Hematopoietic multipotent progenitor cell treated with erythropoietin and hydrocortisone succinate and interleukin-3 and kit ligand, for 8 days (in vitro differentiated cells): ENCODE measurements around the gene IFNAR2.
"Not testable (repeated sequence)": the region's sequence is repeated elsewhere in the genome, so short reads cannot be mapped to it uniquely, and the experiment has no call there.

Source experiments
- DNase-seq: peaks from one replicate; pipeline ENCODE4 v3.0.0-alpha.2; 2015

The IFNAR2 gene

DNA sequence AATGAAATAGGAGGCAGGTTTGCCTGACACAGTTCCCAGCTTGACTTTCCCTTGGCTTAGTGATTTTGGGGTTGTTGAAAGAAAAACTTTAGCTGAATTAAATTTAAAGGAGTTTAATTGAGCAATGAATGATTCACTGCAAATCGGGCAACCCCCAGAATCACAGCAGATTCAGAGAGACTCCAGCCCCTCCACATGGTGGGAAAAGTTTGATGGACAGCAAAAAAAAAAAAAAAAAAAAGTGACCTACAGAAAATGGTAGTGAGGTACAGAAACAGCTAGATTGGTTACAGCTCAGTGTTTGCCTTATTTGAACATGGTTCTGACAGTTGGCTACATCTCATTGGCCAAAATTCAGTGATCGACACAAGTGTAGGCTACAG, 12.6 kb upstream of the IFNAR2 start:
- DNase-seq, result no peak

DNA sequence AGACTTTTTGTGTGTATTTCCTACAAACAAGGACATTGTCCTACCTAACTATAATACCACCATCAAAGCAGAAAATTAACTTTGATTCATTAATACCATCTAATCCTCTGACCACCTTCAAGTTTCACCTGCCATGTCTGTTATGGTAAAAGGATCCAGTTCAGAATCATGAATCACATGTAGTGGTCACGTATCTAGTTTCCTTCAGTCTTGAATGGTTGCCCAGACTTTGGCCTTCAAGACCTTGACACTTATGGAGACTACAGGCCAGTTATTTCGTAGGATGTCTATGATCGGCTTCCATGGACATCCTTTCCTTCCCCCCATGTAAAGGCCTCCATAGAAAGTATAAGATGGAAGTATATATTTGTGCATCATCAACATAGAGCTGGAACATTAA, 10.4 kb upstream of the IFNAR2 start:
- DNase-seq, result no peak

DNA sequence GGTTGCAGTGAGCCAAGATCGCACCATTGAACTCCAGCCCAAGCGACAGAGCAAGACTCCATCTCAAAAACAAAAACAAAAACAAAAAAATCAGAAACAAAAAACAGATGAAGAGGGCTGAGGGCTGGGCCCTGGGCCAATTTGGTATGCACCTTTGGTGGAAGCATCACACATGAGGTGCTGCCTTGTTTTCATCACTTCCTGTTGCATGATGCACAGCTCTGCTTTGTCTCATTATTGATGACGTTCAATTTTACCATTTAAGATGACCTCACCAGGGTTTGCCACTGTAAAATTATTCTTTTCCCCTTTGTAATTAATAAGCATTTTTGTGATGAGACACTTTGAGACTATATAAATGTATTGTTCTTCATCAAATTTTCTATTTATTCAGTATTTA, 9.8 kb upstream of the IFNAR2 start:
- DNase-seq, result no peak

DNA sequence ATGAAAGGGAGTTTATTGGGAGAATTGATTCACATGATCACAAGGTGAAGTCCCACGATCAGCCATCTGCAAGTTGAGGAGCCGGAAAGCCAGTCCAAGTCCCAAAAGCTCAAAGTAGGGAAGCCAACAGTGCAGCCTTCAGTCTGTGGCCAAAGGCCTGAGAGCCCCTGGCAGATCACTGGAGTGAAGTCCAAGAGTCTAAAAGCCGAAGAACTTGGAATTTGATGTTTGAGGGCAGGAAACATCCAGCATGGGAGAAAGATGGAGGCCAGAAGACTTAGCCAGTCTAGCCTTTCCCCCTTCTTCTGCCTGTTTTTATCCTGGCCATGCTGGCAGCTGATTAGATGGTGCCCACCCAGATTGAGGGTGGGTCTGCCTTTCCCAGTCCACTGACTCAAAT, 4.4 kb upstream of the IFNAR2 start:
- DNase-seq, result not testable (repeated sequence)

DNA sequence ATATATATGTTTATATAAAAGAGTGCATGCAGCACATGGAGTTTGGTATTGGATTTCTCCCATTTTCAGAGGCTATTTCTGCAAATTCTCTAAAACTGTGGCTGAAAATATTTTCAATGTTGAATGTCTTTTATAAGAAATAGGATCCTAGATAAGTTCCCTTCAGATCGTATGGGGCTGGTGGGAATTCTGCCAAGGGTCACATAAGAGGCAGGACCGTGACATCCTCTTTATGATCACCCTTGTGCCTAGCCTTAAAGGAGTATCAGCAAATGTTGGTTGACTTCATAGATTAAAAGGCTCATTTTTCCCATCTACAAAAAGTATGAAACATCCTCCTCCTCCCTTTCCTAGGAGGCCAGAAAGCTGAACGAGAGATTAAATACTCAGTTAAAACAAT, 1.3 kb upstream of the IFNAR2 start:
- DNase-seq, result peak; percentile 33

DNA sequence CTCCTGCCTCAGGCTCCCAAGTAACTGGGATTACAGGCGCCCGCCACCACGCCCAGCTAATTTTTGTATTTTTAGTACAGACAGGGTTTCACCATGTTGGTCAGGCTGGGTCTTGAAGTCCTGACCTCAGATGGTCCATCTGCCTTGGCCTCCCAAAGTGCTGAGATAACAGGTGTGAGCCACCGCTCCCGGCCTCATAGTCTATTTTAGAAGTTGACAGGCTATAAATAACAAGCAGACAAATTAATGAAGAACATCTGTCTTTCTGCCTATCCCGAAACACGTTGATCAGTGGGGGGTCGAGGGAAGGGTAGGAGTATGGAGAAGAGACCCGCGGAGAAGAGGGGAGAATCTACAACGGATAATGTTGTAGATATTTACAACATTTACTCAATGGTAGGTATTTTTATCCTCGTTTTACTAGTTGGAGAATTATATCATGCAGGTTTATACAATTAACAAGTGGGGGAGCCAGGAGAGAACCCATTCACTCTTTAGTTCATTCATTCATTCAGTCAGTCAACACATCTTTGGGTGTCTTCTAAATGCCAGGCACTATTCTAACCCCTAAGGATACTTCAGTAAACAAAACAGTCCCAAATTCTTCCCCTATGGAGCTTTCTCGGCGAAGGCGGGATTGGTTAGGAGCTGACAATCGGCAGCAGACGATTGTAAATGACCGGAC, 497 bp upstream of the IFNAR2 start:
- no peak for DNase-seq

DNA sequence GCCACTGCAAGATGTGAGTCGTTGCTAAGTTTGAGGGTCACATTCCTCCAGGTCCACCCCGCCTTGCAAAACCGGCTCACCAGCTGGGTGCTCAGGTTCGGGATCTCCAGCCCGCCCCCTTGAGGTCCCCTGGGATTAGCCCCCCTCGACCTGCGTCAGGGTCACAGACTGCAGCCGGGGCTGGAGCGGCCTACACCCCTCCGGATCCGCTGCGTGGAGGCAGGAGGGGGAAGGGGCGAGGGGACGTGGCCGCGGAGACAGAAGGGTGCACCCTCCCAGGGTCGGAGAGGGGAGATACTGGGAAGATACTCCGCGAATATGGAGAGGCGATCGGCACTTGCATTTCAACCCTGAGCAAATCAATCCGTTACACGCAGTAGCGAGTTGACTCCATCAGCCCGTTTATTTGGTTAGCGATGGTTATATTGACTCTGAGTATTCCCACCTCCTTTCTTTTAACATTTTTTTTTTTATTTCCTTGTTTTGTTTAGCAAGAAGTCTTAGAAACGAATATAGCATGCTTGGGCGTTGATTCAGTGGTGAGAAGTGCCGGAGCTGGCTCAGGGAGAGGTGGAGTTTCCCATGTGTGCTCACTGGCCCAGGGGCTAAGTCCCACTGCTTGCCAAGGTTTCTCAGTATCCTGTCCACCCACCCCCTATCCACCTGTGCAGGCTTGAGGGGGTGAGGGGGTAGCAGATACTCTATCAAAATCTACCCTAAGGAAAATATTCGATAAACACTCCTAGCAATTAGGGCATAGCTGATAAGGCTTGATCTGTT, 997 bp downstream of the IFNAR2 start:
- peak; percentile 65 for DNase-seq

DNA sequence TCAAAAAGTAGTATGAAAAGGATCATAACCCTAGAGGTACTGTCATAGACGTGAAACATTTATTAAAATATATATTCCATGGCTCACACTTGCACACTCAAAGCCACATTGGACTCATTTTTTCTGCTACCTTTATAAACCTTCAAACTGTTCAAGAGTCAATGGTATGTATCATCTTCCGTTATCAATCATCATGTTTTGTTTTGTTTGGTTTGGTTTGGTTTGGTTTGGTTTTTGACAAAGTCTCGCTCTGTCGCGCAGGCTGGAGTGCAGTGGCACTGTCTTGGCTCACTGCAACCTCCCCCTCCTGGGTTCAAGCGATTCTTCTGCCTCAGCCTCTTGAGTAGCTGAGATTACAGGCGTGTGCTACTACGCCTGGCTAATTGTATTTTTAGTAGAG, 1.8 kb downstream of the IFNAR2 start:
- DNase-seq, result no peak

DNA sequence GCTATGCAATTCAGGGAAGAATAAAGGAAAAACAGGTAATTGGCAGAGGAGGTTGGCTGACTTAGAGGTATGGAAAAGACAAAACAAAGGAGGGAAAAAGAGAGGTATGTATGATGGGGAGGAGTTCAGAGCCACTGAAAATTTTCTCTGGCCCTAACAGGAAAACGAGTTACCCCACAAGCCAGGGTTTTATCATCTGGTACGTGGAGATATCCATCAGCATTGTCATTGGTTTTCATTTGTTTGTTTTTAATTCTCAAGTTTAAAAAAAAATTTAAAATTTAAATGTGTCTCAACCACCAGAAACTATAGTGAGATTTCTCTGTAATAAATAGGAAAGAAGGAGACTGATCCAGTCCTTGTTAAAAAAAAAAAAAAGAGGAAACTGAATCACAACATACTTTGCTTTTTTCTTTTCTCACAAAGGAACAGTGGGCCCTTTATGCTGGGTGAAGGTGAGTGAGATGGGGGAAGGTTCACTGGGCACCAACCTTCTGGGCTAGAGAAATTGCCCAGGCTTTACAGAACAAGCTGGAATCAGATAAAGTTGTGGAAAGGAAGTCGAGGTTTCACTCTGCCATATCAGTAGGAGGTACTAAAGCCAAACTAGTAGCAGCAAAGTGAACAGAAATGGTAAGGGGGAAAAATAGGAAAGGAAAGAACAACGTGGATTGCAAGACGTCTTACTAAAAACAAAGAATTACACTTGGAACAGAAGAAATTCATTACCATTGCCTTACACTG, 2.7 kb downstream of the IFNAR2 start:
- DNase-seq, result peak; percentile 53

DNA sequence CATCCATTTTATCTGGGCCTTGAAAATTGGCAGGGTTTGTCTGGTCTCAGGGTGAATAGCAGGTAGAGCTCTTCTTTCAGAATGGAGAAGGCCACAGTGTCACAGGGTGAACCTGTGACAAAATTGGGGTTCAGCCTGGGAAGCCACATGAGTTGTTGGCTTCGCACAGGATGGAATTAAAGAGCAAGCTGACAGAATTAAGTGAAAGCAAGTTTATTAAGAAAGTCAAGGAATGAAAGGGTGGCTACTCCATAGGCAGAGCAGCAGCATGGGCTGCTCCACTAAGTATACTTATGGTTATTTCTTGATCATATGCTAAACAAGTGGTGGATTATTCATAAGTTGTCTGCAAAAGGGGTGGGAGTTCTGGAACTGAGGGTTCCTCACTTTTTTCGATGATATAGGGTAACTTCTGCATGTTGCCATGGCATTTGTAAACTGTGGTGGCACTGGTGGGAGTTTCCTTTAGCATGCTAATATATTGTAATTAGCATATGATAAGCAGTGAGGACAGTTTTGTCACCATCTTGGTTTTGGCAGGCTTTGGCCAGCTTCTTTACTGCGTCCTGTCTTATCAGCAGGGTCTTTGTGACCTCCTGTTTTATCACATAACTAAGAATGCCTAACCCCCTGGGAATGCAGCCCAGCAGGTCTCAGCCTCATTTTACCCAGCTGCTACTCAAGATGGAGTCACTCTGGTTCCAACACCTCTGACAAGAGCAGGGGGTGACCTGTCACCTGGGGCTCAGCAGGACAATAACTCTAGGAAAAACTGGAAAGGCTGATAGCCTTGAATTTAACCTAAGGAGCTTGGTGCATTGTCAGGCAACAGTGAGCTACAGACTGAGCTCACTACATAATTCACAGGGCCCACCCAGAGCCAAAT, 5.1 kb downstream of the IFNAR2 start:
- DNase-seq, result peak; percentile 23

DNA sequence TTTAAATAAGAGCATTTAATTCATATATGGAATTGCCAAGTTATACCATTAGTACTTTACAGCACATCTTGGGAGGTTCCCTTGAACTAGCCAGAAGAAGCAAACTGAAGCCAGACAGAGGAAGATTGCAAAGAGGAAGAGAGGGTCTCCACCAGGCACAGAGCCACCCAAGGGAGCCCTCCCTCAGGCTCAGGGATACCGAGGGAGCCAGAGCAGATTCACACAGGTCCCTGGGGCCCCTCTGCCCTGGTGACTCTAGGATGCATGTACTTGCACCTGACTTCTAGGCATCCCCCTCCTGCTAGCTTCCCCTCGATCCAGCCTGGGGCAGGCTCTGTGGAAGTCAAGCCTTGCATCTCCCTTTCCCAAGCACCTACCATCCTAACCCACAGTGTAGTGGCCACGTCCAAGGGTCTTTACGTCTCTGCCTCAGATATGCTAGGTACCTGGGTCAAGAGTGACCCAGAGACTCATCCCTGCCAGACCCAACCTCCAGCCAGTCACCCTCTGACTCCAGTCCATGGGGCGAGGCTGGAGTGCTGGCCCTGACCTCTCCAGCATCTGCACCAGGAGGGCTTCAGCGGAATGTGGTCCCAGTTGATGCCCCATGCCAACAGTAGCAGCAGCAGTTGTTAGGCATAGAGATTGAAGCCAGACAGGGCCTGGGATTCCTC, 6.4 kb downstream of the IFNAR2 start:
- no peak for DNase-seq

DNA sequence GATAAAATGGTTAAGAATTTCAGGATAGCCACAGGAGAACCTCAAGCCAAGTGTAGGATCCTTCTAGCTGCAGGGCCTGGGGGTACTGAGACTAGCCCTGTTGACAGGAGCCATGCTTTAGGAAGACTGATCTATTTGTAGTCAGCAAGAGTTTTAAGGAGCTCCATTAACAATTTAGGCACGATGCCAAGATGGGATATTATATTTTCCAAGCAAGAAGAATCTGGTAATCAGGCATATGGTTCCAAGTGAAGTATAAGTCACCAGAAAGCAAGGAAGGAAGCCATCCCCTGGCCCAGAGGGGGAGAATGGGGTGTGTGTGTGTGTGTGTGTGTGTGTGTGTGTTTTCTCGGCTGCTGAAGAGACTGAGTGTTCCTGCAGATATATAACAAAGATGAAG, 7.0 kb downstream of the IFNAR2 start:
- DNase-seq, result no peak

DNA sequence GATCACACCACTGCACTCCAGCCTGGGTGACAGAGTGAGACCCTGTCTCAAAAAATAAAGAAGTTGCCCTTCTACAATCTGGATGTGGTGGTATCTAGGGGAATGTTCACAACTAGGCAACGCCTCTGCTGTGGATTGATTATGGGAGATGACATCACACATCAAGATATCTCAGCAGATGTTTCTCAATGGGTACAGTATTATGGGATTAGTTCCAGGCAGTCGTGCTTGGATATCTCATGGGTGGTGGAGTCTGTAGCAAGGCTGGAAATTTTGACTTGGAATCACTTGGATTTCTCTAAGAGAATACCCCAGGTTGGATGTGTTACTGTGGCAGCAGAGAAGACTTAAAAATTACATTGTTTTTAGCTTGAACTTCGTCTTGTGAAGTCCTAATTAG, 7.7 kb downstream of the IFNAR2 start:
- DNase-seq, result no peak

DNA sequence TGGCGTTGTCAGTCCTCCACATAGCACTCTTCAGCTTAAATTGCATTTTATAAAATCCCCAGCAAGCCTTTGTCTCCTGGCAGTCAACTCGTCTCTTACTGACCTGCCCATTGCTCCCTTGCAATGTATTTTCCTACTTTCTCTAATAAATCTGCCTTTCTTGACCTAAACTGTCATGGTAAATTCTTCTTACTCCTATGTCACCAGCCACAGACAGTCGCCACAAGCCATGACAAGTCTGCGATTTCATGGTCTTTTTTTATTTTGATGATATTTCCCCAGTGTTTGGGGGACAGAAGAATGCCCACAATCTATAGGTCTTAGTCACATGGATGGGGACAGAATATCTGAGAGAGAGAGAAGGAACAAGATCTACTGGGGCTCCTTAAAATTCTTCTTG, 8.4 kb downstream of the IFNAR2 start:
- DNase-seq, result no peak

DNA sequence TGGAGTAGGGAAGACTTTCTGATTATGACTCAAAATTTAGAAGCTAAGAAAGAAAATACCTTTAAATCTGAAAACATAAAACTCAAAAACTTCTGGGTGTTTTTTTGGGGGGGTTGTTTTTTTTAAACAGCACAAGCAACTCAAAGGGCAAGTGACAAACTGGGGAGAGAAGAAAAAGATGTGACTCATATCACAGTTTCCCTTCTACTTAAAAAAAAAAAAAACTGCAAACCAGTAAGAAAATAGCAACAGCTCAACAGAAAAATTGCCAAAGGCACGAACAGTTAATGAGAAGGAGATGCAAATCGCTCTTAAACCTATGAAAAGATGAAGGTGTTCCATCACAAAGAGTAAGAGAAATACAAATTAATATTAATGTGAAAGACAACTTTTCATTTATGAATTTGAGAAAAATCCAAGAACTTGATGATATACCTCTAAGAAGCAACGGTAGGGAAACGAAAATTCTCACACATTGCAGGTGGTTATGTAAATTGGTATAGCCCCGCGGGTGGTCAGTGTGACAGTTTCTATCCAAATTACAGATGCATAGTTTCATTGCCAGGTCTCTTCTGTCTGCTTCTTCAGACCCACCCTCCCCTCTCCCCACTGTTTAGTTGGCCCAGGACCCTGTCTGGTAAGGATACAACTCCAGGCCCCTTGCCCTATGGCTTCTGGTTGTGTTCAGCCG, 9.0 kb downstream of the IFNAR2 start:
- no peak for DNase-seq

DNA sequence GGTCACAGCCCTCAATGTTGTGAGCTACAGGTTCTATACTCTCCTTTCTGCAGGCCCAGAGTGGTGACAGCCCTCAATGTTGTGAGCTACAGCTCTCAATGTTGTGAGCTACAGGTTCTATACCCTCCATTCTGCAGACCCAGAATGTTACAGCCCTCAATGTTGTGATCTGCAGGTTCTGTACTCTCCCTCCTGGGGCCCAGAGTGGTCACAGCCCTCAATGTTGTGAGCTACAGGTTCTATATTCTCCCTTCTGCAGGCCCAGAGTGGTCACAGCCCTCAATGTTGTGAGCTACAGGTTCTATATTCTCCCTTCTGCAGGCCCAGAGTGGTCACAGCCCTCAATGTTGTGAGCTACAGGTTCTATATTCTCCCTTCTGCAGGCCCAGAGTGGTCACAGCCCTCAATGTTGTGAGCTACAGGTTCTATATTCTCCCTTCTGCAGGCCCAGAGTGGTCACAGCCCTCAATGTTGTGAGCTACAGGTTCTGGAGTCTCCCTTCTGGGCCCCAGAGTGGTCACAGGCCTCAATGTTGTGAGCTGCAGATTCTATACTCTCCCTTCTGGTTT, 9.9 kb downstream of the IFNAR2 start:
- DNase-seq, result not testable (repeated sequence)

DNA sequence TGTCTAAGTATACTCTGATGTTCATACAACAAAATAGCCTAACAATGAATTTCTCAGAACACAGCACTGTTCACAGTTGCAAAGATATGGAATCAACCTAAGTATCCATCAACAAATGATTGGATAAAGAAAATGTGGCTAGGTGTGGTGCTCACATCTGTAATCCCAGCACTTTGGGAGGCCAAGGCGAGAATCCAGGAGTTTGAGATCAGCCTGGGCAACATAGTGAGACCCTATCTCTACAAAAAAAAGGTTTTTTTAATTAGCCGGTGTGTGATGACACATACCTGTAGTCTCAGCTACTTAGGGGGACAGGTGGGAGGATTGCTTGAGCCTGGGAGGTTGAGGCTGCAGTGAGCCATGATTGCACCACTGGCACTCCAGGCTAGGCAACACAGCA, 10.7 kb downstream of the IFNAR2 start:
- DNase-seq, result no peak

DNA sequence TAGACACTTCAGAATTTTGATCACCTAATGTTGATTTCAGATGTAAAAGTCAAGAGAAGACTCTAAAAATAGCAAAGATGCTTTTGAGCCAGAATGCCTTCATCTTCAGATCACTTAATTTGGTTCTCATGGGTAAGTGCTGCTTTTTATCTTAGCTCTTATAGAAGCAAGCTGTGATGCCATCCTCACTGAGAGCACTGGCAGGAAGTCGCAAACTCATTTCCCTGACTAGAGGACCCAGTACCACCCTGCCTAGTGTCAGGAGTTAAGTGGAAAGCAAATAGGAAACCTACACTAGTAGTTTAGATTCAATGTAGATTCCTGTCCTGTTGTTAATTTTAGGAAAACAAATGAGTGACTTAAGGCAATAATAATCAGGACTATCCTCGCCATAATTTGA, 12.1 kb downstream of the IFNAR2 start:
- DNase-seq, result no peak

DNA sequence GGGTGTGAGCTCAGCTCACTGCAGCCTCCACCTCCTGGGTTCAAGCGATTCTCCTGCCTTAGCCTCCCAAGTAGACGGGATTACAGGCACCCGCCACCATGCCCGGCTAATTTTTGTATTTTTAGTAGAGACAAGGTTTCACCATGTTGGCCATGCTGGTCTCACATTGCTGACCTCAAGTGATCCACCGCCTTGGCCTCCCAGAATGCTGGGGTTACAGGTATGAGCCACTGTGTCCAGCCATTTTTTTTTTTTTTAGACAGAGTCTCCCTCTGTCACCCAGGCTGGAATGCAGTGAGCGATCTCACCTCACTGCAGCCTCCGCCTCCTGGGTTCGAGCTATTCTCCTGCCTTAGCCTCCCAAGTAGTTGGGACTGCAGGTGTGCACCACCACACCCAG, 13.1 kb downstream of the IFNAR2 start:
- not testable (repeated sequence) for DNase-seq

DNA sequence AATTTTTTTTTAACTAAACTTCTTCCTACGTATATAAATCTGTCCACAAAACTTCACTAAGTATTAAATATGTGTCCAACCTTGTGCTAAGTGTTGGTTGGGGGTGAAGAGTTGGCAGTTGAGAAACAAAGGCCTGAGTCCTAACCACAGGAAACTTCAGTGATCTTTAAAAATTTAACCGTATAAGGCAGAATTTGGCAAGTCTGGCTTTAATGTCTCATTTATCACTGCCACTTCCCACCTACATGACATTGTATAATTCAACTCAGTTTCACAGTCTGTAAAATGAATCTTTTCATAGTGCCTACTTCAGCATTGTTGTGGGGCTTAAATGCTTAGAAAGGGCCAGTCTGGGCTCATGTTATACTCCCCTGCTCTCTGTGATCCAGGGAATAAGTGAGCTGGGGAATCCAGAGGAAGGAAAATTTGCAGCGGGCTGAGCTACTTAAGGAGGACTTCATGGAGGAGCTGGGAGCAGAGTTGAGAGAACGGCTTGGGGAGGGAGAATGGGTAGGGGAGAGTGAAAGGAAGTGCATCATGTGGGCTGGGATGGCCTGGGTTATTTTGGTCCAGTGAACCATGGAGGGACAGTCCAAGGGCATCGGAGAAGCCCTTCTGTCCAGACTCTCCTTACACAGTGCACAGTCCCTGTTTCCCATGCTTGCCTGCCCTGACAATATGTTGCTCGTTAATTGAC, 14.5 kb downstream of the IFNAR2 start:
- DNase-seq, result no peak

DNA sequence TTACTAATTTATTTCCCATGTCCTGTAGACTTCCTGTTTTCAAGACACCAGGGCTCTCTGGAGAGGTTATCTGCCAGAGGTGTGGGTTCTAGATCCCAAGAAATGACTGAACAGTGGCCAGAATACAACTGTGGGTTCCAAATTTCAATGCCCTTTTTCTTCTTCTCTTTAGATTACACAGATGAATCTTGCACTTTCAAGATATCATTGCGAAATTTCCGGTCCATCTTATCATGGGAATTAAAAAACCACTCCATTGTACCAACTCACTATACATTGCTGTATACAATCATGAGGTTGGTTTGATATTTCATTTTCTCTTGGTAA, 15.0 kb downstream of the IFNAR2 start:
- DNase-seq, result no peak
